GM21737 (cell line): ENCODE results near the gene EHHADH.

ENCODE experiments used
- ATAC-seq: cut with Tn5 transposase; IDR thresholded peaks from one replicate; pipeline ENCODE4 v1.9.1; 2021; ENCODE audit warnings: mild to moderate bottlenecking, moderate library complexity; ENCODE audit not compliant: unreplicated experiment

EHHADH gene

GRCh38 chr3:185199671-185200070 is 54.2 kb downstream of the EHHADH start:
- ATAC-seq = no peak

GRCh38 chr3:185199206-185199605 is 54.6 kb downstream of the EHHADH start:
- ATAC-seq = no peak

- no peak for ATAC-seq
These were observed 56.8 kb downstream of the EHHADH start for GRCh38 chr3:185197068-185197467.

GRCh38 chr3:185195652-185196051 is 58.2 kb downstream of the EHHADH start:
- no peak for ATAC-seq

GRCh38 chr3:185188816-185189215 is 65.0 kb downstream of the EHHADH start:
- no peak for ATAC-seq

- ATAC-seq = no peak
These were observed 66.5 kb downstream of the EHHADH start for GRCh38 chr3:185187391-185187790.

- ATAC-seq = no peak
These were observed 77.0 kb downstream of the EHHADH start for GRCh38 chr3:185176750-185177359.

- peak; percentile 82 for ATAC-seq
These were observed 78.4 kb downstream of the EHHADH start for GRCh38 chr3:185175370-185175987.

- ATAC-seq = no peak
These were observed 81.5 kb downstream of the EHHADH start for GRCh38 chr3:185172086-185173049.

GRCh38 chr3:185164428-185165217 is 89.2 kb downstream of the EHHADH start:
- ATAC-seq = no peak

GRCh38 chr3:185162634-185163033 is 91.2 kb downstream of the EHHADH start:
- ATAC-seq = no peak

GRCh38 chr3:185161761-185162160 is 92.1 kb downstream of the EHHADH start:
- no peak for ATAC-seq

- no peak for ATAC-seq
These were observed 96.5 kb downstream of the EHHADH start for GRCh38 chr3:185157347-185157746.

GRCh38 chr3:185155678-185156077 is 98.2 kb downstream of the EHHADH start:
- no peak for ATAC-seq

GRCh38 chr3:185153861-185154629 is 99.8 kb downstream of the EHHADH start:
- ATAC-seq = no peak

- ATAC-seq = no peak
These were observed 100.6 kb downstream of the EHHADH start for GRCh38 chr3:185153171-185153771.

- ATAC-seq = no peak
These were observed 101.3 kb downstream of the EHHADH start, which contains the start of gene C3orf70 for GRCh38 chr3:185152410-185153170. Gene C3orf70, minus strand, starts transcription at chr3:185153060. Its CDS starts 237 bp downstream, at chr3:185152823.

- no peak for ATAC-seq
These were observed 101.9 kb downstream of the EHHADH start for GRCh38 chr3:185151964-185152409.
